ENCODE results near the gene ZNF296.
A peak's percentile ranks its signal among the peaks of the same experiment; 100 is the strongest.
"Not testable (repeated sequence)": the region's sequence is repeated elsewhere in the genome, so short reads cannot be mapped to it uniquely, and the experiment has no call there.

ZNF296 gene
- 1.3 to 4.6 (median 2.4) reads per million in 4 donors for total RNA-seq

DNA sequence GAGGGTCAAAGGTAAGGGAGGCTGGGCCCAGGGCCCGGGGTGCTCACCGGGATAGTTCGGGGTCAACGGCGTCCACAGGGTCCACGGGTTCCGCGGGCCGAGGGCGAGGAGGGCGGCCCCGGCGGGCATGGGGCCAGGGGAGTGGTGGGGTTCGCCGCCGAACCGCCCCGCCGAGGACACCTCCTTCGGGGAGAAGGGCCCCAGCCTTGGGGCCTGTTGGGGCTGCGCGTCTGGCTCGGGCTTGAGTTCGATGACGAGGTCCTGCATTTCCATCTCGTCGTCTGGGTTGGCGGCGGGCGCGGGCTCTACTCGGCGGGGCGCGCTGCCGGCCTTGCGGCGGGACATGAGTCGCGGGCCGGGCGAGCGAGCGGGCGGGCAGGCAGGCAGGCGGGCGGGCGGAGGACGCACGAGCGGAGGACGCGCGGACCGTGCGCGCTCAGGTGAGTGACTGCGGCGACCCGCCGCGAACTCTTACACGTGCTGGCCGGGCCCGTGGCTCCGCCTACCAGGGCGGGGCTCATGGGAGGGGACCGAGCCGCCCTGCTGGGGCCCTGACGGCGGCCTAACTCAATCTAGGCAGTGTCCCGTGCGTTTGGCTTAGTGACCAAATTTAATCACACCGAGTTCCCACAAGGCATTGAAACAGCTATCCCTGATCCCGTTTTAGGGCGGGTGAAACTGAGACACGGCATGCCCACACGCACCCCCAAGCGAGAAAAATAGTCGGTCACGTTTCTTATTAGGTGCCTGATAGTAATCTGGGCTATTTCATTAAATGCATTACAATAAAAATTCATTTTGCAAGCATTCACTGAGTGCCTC, at the start of gene ZNF296:
TSS of gene ZNF296 (minus strand) at position 450 of the 822 bp plus-strand sequence. CDS start at position 345, 105 bp downstream.
- peak; percentile 65 to 84 (median 71) for DNase-seq

- no peak for DNase-seq
Observed at GRCh38 chr19:45125360-45125759, 49.1 kb upstream of the ZNF296 start.

GRCh38 chr19:45124021-45124420, 47.7 kb upstream of the ZNF296 start:
- no peak for DNase-seq

DNA sequence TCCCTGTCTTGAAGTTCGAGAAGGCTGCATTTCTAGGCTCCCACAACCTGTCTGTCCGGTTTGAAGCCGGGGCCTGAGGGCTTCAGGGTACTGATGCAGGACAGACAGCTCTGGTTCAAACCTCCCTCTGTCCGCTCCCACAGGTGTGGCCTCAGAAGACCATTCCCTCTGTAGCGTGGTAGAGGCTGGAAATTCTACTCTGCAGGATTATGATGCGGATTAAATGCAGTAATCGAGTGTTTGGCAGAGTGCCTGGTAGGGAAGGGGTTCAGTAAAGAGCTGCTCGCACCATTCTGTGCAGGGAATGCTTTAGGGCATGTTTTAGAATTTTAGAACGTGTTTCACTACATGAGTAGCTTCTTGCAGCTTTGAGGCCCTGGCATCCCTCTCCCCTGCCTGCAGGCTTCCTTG, 47.2 kb upstream of the ZNF296 start:
- DNase-seq = no peak

DNA sequence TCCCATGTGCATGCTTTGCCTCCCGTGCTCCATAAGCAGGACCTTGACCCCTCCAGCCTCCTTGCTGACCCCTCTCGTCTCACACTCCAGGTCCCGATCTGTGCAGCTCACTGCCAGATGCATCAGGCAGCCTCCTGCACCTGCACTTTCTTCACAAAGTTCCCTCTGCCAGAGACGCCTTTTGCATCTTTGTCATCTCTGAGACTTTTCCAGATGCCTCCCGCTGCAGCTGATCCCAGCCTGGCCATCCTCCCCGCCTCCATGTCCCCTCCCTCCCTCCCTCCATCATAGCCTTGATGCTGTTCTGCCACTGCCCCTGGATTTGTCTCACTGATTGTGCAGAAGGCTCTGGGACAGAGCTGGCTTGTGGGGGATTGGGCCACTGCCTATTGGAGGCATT, 46.6 kb upstream of the ZNF296 start:
- DNase-seq = no peak

- no peak for DNase-seq
Observed at GRCh38 chr19:45121827-45122345, 45.6 kb upstream of the ZNF296 start.

GRCh38 chr19:45119582-45119981, 43.3 kb upstream of the ZNF296 start:
- DNase-seq = no peak

DNA sequence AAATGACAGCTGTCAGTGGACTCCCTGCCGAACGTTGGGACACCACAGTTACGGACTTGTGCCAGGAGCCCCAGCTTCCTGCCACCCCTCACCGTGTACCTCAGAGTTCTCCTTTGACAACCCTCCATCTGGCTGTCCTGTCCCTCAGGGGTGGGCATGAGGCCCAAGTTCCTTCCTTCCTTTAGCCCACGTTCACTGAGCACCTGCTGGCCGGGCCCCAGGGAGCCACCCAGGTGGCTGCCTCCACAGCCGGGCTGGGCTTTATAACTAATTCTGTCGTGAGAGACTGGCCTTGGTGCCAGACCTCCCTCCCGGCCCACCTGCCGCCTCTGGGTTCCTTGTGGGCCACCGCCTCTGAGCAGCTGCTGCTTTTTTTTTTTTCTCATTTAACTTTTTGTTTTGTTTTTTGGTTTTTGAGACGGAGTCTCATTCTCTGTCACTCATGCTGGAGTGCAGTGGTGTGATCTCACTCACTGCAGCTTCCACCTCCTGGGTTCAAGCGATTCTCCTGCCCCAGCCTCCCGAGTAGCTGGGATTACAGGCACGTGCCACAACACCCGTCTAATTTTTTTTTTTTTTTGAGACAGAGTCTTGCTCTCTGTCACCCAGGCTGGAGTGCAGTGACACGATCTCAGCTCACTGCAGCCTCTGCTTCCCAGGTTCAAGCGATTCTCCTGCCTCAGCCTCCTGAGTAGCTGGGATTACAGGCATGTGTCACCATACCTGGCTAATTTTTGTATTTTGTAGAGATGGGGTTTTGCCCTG, 42.5 kb upstream of the ZNF296 start:
- not testable (repeated sequence) for DNase-seq

DNA sequence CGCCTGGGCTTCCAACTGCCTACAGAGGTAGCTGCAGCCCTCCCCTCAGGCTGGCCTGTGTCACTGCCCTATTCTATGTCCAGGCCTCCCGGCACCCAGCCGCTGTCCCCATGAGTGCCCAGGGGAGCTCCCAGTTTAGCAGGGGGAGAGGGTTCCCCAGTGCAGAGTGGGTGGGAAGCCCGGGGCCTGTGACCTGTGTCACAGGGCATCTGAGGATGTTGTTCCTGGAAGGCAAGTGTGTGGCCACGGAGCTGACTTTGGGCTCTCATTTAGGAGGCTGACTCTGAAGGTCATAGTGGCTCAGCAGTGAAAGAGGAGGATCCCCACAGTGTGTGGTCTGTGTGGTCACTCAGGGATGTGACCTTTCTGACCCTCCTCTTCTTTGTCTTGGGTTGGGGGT, 41.8 kb upstream of the ZNF296 start:
- DNase-seq = no peak

DNA sequence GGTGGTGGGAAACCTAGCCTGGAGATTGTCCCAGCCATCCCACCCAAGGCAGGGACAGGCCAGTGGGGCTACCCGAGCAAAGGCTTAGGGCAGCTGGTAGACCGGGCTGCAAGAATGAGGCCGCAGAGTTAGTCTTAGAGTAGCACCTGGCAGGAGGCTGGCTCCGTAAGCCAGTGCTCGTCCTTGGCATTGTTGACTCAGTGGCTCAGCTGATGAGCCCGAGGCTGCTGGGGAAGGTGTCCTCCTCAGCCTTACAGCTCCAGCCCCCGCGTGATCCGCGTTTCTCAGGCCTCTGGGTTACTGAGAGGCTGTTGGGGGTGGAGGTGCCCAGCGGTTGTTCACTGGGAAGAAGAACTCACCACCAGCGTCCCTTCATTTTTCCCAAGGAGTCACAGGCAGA, 41.4 kb upstream of the ZNF296 start:
- DNase-seq = no peak

GRCh38 chr19:45117167-45117594, 40.9 kb upstream of the ZNF296 start:
- DNase-seq = peak in 1 of 5 donors; percentile 31

- no peak for DNase-seq
Observed at GRCh38 chr19:45115809-45116615, 39.7 kb upstream of the ZNF296 start.

DNA sequence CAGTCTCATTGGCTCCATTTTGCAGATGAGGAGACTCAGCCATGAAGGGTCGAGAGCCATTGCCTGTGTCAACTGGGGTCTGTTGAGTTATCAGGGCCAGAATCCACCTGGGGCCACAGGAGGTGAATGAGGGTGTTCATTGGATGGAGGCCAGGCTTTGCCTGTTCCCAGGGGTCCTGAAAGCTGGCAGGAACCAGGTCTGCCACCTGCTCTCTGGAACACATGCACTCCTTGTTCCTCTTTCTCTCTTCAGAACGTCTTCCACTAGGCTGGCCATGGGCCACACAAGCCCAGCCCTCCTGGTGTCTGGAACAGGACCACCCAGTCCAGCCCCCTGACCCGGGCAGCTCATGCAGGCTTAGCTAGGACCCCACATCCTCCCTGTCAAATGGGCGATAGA, 37.8 kb upstream of the ZNF296 start:
- DNase-seq = no peak

GRCh38 chr19:45113628-45114027, 37.4 kb upstream of the ZNF296 start:
- no peak for DNase-seq

- DNase-seq = no peak
Observed at GRCh38 chr19:45112111-45112827, 36.0 kb upstream of the ZNF296 start.

DNA sequence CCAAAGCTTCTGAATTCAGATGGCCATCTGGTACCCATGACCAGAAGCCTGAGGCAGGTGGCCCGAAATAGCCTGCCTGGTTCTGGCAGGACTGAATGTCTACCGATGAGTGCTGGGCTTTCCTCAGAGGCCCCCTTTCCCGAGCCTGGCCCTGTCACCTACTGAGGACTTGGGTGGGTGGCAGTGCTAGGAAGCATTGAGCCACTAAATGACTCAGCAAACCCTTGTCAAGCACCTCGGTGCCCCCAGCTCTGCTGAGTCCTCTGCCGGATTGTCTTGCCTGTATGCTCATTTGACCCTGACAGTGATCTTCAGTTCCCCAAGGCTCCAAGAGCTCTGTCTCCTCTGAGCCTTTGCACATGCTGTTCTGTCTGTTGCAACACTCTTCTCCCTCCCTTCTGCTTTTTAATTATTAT, 34.6 kb upstream of the ZNF296 start:
- DNase-seq = no peak

DNA sequence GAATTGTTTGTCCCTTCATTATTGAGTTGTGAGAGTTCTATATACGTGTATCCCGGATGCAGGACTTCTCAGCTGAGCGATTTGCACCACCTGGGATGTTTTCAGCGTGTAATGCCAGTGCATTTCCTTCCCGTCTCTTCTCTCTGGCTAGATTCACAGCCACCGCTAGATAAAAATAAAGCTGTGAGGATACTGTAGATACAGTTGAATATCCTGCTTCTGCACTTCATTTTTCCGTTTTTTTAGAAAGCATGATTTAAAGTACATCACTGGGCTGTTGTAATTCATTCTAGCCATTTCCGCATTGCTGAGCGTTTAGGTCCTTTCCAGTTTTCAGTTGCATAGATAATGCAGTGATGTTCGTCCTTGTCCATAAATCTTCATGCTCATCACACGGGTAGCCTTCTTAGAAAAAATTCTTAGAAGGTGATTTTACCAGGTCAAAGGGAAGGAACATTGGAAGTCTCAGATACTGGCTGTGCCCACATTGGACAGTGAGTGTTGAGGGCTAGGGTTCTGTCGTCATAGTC, 31.4 kb upstream of the ZNF296 start:
- DNase-seq = no peak

- DNase-seq = not testable (repeated sequence)
Observed at GRCh38 chr19:45106363-45106762, 30.1 kb upstream of the ZNF296 start.

- DNase-seq = no peak
Observed at GRCh38 chr19:45104658-45105349, 28.5 kb upstream of the ZNF296 start.

DNA sequence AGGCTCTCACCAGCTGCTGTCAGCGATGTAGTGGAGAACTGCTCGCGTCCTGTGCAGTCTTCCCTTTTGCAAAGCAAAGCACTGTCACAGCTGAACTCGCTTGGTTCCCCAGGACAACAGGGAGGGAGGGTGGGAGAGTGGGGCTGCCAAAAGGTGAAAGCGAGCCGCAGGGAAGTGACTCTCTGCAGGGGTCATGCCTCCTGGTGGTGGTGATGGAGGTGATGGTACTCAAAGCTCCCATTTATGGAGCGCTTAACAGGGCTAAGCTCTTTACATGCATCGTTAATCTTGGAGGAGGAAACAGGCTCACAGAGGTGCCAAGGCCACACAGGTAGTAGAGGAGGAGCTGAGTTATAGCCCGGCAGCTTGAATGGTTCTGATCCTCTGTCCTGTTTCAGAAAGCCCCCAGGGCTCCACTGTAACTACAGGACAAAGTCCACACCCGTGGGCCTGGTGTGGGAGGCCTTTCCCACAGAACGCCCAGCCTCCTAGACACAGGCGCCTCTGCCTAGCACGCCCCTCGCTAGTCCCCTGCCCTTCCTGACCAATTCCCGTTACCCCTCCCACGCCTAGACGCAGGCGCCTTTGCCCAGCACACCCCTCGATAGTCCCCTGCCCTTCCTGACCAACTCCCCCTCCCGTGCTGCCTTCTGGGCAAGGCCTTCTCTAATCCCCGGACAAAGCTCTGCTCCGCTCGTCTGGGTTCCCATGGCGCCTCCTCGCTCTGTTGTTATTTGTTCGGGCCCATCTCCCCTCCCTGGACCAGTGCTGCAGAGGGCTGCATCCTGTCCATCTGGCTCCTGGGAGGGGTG, 27.4 kb upstream of the ZNF296 start:
- no peak for DNase-seq
